ENCODE results near the gene SH2D1A.
"Not testable (repeated sequence)": the region's sequence is repeated elsewhere in the genome, so short reads cannot be mapped to it uniquely, and the experiment has no call there.

SH2D1A gene

GRCh38 chrX:124393238-124393637, 46.9 kb downstream of the SH2D1A start:
- Histone ChIP-seq H3K27ac (ENCODE audit: low read depth, low read length) (no peak overlapping the region), H3K9ac (ENCODE audit: low read depth, low read length) (no peak overlapping the region), H3K27me3 (ENCODE audit: control insufficient read depth, insufficient read depth, low read length) (no peaks in the 10 kb centered on the region), H3K4me1 (ENCODE audit: control insufficient read depth, insufficient read depth, low read length) (no peaks in the 10 kb centered on the region), H3K36me3 (ENCODE audit: control insufficient read depth, insufficient read depth, low read length) (no peaks in the 10 kb centered on the region), H3K9me3 (ENCODE audit: control insufficient read depth, insufficient read depth, low read length) (no peaks in the 10 kb centered on the region), H3K4me3 (ENCODE audit: low read depth, low read length) (no peak overlapping the region)

DNA sequence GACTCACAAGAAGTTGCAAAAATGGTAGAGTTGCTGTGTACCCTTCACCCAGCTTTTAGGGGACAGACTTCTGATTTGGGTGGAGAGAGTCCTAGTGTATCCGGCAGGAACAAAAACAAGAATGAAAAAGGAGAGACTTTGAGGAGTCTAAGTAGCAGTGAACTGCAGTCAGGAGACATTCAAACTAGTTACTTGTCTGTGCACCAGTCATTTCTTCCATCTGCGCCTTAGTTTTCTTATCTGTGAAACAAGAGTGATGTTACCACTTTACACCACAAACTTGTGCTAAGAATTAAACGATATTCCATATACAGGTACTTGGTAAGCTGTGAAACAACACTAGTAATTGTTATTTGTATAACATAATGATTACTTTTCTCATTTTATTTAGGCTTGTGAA, 47.3 kb downstream of the SH2D1A start:
- no peak overlapping the region for H3K9ac ChIP-seq (ENCODE audit: low read depth, low read length)
- H3K27me3 ChIP-seq (ENCODE audit: control insufficient read depth, insufficient read depth, low read length) = no peaks in the 10 kb centered on the region
- H3K9me3 ChIP-seq (ENCODE audit: control insufficient read depth, insufficient read depth, low read length) = no peaks in the 10 kb centered on the region
- H3K4me1 ChIP-seq (ENCODE audit: control insufficient read depth, insufficient read depth, low read length) = no peaks in the 10 kb centered on the region
- H3K27ac ChIP-seq (ENCODE audit: low read depth, low read length) = no peak overlapping the region
- H3K36me3 ChIP-seq (ENCODE audit: control insufficient read depth, insufficient read depth, low read length) = no peaks in the 10 kb centered on the region
- H3K4me3 ChIP-seq (ENCODE audit: low read depth, low read length) = no peak overlapping the region

GRCh38 chrX:124395145-124395880, 49.0 kb downstream of the SH2D1A start:
- Histone ChIP-seq H3K27me3 (ENCODE audit: control insufficient read depth, insufficient read depth, low read length) (no peaks in the 10 kb centered on the region), H3K9me3 (ENCODE audit: control insufficient read depth, insufficient read depth, low read length) (no peaks in the 10 kb centered on the region), H3K4me3 (ENCODE audit: low read depth, low read length) (no peak overlapping the region), H3K36me3 (ENCODE audit: control insufficient read depth, insufficient read depth, low read length) (no peaks in the 10 kb centered on the region), H3K4me1 (ENCODE audit: control insufficient read depth, insufficient read depth, low read length) (no peaks in the 10 kb centered on the region), H3K27ac (ENCODE audit: low read depth, low read length) (no peak overlapping the region), H3K9ac (ENCODE audit: low read depth, low read length) (no peak overlapping the region)

- Histone ChIP-seq H3K9ac (ENCODE audit: low read depth, low read length) (no peak overlapping the region), H3K9me3 (ENCODE audit: control insufficient read depth, insufficient read depth, low read length) (no peaks in the 10 kb centered on the region), H3K27me3 (ENCODE audit: control insufficient read depth, insufficient read depth, low read length) (peaks cover 3% of the 10 kb centered on the region), H3K36me3 (ENCODE audit: control insufficient read depth, insufficient read depth, low read length) (no peaks in the 10 kb centered on the region), H3K27ac (ENCODE audit: low read depth, low read length) (no peak overlapping the region), H3K4me3 (ENCODE audit: low read depth, low read length) (no peak overlapping the region), H3K4me1 (ENCODE audit: control insufficient read depth, insufficient read depth, low read length) (no peaks in the 10 kb centered on the region)
Observed at GRCh38 chrX:124401696-124402095, 55.3 kb downstream of the SH2D1A start.

GRCh38 chrX:124405868-124406267, 59.5 kb downstream of the SH2D1A start:
- Histone ChIP-seq H3K9me3 (ENCODE audit: control insufficient read depth, insufficient read depth, low read length) (no peaks in the 10 kb centered on the region), H3K36me3 (ENCODE audit: control insufficient read depth, insufficient read depth, low read length) (no peaks in the 10 kb centered on the region), H3K27ac (ENCODE audit: low read depth, low read length) (no peak overlapping the region), H3K4me3 (ENCODE audit: low read depth, low read length) (no peak overlapping the region), H3K9ac (ENCODE audit: low read depth, low read length) (no peak overlapping the region), H3K4me1 (ENCODE audit: control insufficient read depth, insufficient read depth, low read length) (no peaks in the 10 kb centered on the region), H3K27me3 (ENCODE audit: control insufficient read depth, insufficient read depth, low read length) (peaks cover 3% of the 10 kb centered on the region)

DNA sequence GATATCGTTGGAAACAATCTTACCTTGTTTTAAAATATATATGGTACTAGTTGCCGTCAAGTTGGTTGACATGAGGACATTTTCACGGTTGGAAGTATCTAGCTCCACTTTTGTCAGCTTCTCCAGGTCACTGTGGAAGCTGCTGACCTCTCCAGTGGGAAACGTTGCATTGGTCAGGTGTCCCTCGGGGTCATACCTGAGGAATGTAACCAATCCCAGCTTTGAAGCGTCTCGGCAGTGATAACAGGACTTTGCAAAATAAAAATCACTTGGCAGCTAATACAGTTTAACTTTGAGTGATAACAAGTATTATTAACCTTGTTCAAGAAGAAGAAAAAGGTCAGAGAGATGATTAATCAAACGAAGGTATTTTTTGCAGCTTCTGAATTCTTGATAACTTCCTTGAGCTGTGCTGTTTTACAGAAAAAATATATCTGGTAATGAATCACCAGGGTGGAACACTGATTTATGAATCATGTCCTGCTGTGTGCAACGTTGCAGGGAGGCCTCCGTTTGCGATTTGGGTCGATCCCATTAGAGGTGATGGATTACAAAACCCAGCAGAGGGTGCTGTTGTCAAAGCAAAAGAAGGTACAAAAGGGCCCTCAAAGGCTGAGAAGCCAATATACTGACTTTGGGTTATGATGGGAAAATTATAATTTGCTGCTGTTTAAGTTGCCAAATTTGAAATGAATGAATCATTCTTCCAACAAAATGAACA, 60.1 kb downstream of the SH2D1A start:
- Histone ChIP-seq H3K4me3 (ENCODE audit: low read depth, low read length) (no peak overlapping the region), H3K4me1 (ENCODE audit: control insufficient read depth, insufficient read depth, low read length) (no peaks in the 10 kb centered on the region), H3K27ac (ENCODE audit: low read depth, low read length) (no peak overlapping the region), H3K27me3 (ENCODE audit: control insufficient read depth, insufficient read depth, low read length) (peaks cover 3% of the 10 kb centered on the region), H3K36me3 (ENCODE audit: control insufficient read depth, insufficient read depth, low read length) (no peaks in the 10 kb centered on the region), H3K9me3 (ENCODE audit: control insufficient read depth, insufficient read depth, low read length) (no peaks in the 10 kb centered on the region), H3K9ac (ENCODE audit: low read depth, low read length) (no peak overlapping the region)

GRCh38 chrX:124407226-124407625, 60.9 kb downstream of the SH2D1A start:
- Histone ChIP-seq H3K27ac (ENCODE audit: low read depth, low read length) (no peak overlapping the region), H3K4me3 (ENCODE audit: low read depth, low read length) (no peak overlapping the region), H3K9ac (ENCODE audit: low read depth, low read length) (no peak overlapping the region), H3K36me3 (ENCODE audit: control insufficient read depth, insufficient read depth, low read length) (no peaks in the 10 kb centered on the region), H3K9me3 (ENCODE audit: control insufficient read depth, insufficient read depth, low read length) (no peaks in the 10 kb centered on the region), H3K27me3 (ENCODE audit: control insufficient read depth, insufficient read depth, low read length) (peaks cover 3% of the 10 kb centered on the region; the same call in 1 of the 2 replicates), H3K4me1 (ENCODE audit: control insufficient read depth, insufficient read depth, low read length) (no peaks in the 10 kb centered on the region)

GRCh38 chrX:124408380-124408779, 62.0 kb downstream of the SH2D1A start:
- not testable (repeated sequence) for H3K4me3 ChIP-seq (ENCODE audit: low read depth, low read length); H3K36me3 ChIP-seq (ENCODE audit: control insufficient read depth, insufficient read depth, low read length); H3K9ac ChIP-seq (ENCODE audit: low read depth, low read length); H3K27ac ChIP-seq (ENCODE audit: low read depth, low read length); H3K9me3 ChIP-seq (ENCODE audit: control insufficient read depth, insufficient read depth, low read length); H3K4me1 ChIP-seq (ENCODE audit: control insufficient read depth, insufficient read depth, low read length); H3K27me3 ChIP-seq (ENCODE audit: control insufficient read depth, insufficient read depth, low read length)

GRCh38 chrX:124413244-124413643, 66.9 kb downstream of the SH2D1A start:
- Histone ChIP-seq H3K4me3 (ENCODE audit: low read depth, low read length) (no peak overlapping the region), H3K27me3 (ENCODE audit: control insufficient read depth, insufficient read depth, low read length) (no peaks in the 10 kb centered on the region), H3K9me3 (ENCODE audit: control insufficient read depth, insufficient read depth, low read length) (no peaks in the 10 kb centered on the region), H3K9ac (ENCODE audit: low read depth, low read length) (no peak overlapping the region), H3K36me3 (ENCODE audit: control insufficient read depth, insufficient read depth, low read length) (no peaks in the 10 kb centered on the region), H3K27ac (ENCODE audit: low read depth, low read length) (no peak overlapping the region), H3K4me1 (ENCODE audit: control insufficient read depth, insufficient read depth, low read length) (no peaks in the 10 kb centered on the region)

DNA sequence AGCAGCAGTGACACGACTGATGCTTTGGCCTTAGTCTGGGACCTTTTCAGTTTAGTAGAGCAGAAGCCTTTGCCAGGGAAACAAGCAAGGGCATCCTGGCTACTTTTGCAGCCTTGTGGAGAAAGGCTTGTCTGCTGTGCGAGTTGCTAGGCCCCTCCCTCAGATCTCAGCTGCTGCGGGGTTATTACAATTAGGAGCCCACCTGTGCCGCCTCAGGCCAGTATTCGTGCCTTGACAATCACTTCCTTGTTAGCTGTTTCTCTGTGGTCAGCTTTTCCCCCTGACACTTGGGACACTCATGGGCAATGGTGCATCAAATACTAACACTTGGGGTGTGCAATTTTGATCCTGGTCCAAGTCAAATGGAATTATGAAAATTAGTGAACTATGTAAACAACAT, 67.9 kb downstream of the SH2D1A start:
- H3K27me3 ChIP-seq (ENCODE audit: control insufficient read depth, insufficient read depth, low read length) = no peaks in the 10 kb centered on the region
- H3K4me1 ChIP-seq (ENCODE audit: control insufficient read depth, insufficient read depth, low read length) = 0 out of 2 replicates have a peak, but pooled peaks cover 2% of the 10 kb centered on the region
- H3K9ac ChIP-seq (ENCODE audit: low read depth, low read length) = no peak overlapping the region
- H3K4me3 ChIP-seq (ENCODE audit: low read depth, low read length) = no peak overlapping the region
- no peaks in the 10 kb centered on the region for H3K9me3 ChIP-seq (ENCODE audit: control insufficient read depth, insufficient read depth, low read length)
- no peaks in the 10 kb centered on the region for H3K36me3 ChIP-seq (ENCODE audit: control insufficient read depth, insufficient read depth, low read length)
- no peak overlapping the region for H3K27ac ChIP-seq (ENCODE audit: low read depth, low read length)

- Histone ChIP-seq H3K36me3 (ENCODE audit: control insufficient read depth, insufficient read depth, low read length) (no peaks in the 10 kb centered on the region), H3K9ac (ENCODE audit: low read depth, low read length) (no peak overlapping the region), H3K27ac (ENCODE audit: low read depth, low read length) (no peak overlapping the region), H3K4me1 (ENCODE audit: control insufficient read depth, insufficient read depth, low read length) (peaks cover 11% of the 10 kb centered on the region), H3K27me3 (ENCODE audit: control insufficient read depth, insufficient read depth, low read length) (no peaks in the 10 kb centered on the region), H3K4me3 (ENCODE audit: low read depth, low read length) (no peak overlapping the region), H3K9me3 (ENCODE audit: control insufficient read depth, insufficient read depth, low read length) (no peaks in the 10 kb centered on the region)
Observed at GRCh38 chrX:124415115-124415800, 68.9 kb downstream of the SH2D1A start.
